GM19395 (cell line): ENCODE measurements around the gene TMEM132E.

Experiments
- ATAC-seq: cut with Tn5 transposase; IDR thresholded peaks from one replicate; pipeline ENCODE4 v1.9.1; 2021; ENCODE audit warnings: mild to moderate bottlenecking, moderate library complexity; ENCODE audit not compliant: unreplicated experiment

TMEM132E gene

DNA sequence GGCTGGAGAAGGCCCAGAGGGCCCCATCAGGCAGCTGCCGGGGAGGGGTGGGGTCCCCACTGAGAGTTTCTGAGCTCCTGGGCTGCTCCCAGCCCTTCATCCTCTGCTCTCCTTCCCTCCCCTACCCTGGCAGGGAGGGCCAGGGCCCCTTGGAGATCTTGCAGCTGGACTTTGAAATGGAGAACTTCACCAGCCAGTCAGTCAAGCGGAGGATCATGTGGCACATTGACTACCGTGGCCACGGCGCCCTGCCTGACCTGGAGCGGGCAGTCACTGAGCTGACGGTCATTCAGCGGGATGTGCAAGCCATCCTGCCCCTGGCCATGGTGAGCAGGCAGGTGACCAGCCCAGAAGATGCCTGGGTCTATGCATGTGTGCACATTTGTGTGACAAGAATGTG lies 49.5 kb downstream of the TMEM132E start:
- ATAC-seq = no peak

DNA sequence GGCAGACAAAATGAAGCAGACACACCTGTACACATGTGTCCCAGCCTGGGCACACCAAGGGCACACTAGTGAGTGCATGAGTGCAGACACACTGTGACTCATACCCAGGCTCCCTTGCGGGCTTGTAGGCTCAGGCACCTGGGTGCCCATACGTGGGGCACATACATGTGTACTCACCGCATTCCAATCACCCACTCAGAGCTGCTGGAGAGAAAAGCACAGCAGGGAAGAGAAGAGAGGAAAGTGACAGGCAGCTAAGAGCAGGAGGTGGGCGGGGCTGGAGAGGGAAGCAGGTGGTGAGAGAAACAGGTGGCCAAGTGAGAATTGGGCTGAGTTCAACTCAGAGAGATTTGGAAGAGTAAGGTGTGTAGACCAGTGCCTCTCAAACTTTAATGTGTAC lies 54.0 kb downstream of the TMEM132E start:
- no peak for ATAC-seq

DNA sequence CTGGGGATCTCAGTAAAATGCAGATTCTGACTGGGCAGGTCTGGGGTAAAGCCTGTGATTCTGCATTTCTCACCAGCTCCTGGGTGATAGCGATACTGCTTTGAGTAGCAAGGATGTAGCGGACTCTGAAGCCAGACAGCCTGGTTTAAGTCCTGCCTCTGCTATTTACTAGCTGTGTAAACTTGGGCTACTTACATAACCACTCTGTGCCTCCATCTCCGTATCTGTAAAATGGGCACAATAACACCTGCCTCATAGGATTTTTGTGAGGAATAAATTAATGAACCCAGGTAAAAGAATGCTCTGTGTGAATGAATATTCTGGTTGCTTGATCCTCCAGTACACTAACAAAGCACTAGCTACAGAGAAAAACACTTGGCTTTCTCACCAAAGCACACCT lies 54.4 kb downstream of the TMEM132E start:
- no peak for ATAC-seq

DNA sequence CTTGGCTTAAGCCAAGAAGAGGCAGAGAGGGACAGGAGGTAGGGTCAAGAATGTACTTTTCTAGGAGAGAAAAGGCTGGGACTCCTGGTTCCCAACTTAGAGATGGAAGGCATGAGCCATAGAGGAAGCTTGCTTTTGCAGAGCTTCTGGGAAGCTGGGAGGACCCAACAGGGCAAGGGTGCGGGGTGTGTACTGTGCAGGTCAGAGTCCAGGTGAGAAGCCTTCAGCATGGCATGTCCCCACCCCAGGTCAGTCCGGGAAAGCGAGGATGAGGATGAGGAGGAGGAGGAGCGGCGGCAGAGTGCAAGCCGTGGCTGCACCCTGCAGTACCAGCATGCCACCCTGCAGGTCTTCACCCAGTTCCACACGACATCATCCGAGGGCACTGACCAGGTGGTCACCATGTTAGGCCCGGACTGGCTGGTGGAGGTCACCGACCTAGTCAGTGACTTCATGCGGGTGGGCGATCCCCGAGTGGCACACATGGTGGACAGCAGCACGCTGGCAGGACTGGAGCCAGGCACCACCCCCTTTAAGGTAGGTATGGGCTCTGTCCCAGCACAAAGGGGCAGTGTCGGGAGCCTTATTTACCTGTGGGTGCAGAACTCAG lies 55.3 kb downstream of the TMEM132E start:
- ATAC-seq = no peak

DNA sequence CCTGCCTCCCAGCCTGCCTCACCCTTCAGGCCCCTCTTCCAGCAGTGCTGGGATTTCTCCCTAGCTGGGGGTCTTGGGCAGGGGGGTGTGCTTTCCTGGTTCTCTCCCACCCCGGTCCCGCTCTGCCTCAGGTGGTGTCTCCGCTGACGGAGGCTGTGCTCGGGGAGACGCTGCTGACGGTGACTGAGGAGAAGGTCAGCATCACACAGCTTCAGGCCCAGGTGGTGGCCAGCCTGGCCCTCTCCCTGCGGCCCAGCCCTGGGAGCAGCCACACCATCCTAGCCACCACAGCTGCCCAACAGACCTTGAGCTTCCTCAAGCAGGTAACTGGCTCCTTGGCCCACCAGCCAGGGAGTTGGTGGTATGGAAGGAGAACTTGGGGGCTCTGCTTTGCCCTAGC lies 56.5 kb downstream of the TMEM132E start:
- ATAC-seq = no peak

DNA sequence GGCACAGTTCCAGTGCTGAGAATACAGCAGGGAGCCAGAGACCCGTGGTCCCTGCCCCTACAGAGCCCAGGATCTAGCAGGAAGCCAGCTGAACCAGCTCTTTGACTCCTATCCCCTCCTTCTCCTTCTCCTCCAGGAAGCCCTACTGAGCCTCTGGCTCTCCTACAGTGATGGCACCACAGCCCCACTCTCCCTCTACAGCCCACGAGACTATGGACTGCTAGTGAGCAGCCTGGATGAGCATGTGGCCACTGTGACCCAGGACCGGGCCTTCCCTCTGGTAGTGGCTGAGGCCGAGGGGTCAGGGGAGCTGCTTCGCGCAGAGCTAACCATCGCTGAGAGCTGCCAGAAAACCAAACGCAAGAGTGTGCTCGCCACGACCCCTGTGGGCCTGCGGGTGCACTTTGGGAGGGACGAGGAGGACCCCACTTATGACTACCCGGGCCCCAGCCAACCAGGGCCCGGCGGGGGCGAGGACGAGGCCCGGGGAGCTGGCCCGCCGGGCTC lies 57.7 kb downstream of the TMEM132E start:
- no peak for ATAC-seq

DNA sequence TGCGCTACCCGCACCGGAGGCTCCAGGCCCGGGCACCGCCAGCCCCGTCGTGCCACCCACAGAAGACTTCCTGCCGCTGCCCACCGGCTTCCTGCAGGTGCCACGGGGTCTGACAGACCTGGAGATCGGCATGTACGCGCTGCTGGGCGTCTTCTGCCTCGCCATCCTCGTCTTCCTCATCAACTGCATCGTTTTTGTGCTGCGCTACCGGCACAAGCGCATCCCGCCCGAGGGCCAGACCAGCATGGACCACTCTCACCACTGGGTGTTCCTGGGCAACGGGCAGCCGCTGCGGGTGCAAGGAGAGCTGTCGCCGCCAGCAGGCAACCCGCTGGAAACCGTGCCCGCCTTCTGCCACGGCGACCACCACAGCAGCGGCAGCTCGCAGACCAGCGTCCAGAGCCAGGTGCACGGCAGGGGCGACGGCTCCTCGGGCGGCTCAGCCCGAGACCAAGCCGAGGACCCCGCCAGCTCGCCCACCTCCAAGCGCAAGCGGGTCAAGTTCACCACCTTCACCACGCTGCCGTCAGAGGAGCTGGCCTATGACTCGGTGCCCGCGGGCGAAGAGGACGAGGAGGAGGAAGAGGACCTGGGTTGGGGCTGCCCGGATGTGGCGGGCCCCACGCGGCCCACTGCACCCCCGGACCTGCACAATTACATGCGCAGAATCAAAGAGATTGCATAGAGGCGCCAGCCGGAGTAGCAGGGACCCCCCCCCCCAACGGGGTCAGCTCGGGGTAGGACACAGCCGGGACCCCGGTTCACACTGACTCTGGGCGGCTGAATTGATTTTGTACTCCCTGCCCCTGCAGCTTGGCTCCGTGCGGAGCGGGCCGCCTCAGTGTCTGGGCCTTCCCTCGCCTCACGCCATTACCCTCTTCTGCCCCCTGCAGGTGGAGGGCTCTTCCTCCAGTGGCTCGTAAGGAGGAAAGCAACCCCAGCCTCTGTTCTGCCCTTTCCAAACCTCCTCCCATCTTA lies 58.5 kb downstream of the TMEM132E start:
- no peak for ATAC-seq

DNA sequence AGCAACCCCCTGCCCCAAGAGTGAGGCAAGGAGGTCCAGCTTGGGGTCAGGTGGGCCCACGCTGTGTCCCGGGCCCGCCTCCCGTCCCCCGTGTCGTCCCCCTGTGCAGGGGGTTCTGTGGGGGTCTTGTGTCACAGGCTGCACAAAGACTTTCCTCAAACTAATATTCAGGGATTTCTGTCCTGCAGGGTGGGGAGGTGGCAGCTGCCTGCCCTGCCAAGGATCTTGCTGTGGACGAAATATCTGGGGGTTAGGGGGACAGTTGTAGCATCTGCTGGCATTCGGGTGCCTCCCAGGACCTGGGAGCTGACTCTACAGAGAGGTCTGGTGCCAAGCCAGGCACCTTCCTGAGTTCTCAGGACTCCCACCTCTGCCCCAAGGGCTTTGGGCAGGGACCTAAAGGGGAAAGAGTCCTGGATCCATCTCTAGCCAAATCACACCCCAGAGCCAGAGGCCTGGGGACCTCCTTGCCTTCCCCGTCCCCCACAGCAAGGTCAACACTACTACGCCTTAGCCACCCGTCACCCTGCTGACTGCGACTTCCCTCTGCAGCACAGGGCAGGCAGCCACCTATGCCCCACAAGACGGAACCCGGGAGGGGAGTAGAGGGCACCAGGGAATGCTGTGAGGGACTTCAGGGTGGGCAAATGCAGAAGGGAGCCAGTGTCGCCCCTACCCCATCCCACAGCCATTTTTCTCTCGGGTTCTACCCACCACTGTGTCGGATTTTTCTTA lies 59.3 kb downstream of the TMEM132E start:
- no peak for ATAC-seq

DNA sequence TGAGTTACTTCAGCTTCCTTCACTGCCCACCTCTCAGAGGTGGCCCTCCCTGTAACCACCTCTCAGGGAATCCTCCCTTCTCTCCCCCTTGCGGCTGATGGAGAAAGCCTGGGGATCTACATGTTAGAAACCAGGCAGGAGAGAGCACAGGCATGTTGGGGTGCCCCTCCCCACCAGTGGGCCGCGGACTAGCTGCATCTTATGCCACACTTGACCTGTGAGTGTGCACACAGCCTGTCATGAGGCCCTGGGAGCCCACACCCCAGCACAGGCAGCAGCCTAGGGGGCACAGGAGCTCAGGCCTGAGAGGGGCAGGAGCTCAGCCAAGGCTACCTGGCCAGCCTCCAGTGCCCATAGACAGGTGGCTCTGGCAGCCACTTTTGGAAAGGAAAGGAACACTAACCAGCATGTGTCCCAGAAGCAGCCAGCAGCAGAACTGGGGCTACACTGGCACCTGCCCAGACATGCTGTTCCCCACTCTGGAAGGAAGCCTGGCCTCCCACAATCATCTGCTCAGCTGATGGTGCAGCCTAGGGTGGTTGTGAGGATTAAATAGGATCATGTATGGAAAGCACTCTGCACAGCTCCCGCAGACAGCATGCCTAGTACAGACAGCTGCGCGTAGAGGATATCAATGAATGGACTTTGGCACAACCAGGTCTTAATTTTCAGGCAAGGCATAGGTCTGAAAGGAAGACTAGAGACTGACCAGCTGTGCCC lies 60.5 kb downstream of the TMEM132E start:
- ATAC-seq = no peak

DNA sequence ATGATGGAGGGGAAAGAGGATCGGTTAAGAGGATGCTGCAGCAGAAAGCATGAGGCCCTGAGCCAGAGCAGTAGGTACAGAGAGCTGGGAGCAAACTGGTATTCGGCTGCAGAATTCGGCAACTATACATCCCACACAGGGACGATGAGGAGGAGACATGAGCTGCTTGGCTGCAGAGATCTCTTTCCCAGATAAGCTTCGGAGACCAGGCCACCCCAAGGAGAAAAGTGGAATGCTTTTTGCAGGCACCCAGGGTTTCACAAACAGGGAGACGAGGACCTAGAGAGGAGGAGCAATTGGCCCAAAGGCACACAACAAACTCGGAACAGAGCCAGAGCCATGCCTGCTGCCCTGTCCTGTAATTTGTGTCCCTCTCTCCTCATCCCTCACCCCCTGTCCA lies 62.0 kb downstream of the TMEM132E start:
- no peak for ATAC-seq

DNA sequence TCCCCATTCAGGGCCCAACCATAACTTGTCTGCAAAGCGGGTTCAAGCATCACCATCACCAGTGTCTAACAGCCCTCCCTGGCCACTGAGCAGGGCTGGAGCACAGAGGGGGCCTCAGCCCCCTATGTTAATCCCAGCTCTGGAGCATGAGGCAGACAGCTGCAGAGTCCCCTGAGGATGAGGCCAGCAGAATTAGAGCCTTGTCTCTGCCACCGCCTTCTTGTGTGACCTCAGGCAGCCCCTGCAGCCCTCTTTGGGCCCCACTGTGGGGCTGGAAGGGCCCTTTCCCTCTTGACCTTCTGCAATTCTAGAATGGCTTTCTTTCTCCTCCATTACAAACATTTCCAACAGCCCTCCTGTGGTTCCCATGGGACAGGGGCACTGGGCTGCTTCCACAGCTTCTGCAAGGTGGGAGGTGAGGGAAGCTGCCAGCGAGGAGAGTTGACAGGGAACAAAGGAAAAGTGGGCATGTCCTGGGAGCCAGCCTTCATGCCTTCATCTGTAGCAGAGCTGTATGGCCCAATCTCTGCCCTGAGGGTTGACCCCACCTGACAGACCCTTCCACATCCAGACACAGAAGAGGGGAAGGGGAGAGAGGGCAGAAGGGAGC lies 65.7 kb downstream of the TMEM132E start:
- no peak for ATAC-seq

DNA sequence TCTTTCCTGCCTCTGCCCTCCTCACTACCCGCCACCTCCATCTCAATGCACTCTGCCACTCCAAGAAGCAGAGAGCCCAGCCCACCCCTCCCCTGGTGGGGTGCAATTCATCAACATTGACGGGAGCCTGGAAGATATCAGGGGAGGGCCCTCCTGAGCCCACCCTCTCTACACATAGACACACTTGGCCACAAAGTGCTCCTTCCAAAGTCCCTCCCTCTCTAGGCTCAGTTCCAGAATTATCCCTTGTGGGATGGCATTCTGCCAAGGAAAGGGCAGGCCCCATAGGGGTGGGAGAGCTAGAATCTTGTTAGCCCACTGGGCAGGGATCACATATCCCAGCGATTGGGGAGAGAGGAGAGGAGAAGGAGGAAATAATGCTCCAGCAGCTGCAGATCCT lies 66.2 kb downstream of the TMEM132E start:
- no peak for ATAC-seq

DNA sequence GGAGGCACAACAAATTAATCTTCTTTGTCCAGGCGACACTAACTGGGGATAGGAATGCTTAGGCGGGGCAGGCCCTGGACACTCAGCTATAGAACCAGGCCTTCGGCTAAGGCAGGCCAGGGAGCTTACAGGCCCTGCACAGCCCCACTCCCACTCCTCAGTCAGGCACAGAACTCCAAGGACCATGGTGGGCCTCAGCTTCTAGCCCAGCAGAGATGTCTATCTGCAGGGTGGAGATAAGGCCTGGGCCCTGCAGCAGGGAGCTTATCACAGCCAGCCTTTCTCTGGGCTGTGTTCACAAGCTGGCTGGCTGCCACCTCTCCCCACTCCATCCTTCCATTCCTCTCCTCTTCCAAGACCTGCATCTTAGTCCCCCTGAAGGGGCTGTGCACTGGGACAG lies 68.1 kb downstream of the TMEM132E start:
- ATAC-seq = no peak

DNA sequence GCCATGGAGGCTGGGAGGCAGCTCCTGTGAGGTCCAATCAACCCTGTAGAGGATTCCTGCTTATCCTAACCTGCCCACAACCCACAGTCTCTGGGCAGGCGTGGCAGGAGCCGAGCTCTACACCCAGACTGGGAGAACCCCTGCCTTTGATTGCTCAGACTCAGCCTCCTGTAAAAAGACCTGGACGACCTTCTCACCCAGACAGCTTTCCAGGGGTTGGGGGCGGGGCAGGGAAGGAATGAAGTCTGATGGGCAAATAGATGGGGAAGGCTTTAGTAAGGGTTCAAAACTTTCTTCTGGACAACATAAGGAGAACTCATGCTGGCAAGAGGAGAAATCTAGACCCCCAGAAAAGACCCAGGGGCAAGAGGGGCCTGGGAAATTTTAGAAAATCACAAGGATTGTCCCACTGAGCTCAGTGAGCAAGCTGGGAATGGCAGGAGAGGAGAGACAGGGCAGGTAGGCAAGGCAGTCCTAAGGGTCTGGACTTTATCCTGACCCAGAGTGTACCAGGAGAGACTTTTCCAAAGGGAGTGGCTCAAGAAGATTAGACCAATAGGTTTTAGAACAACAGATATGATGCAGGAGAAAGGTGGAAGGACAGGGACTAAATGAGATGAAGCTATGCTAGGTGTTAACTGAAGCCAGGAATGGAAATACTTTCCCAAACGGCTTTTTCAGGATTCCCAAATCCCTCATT lies 70.8 kb downstream of the TMEM132E start:
- no peak for ATAC-seq

DNA sequence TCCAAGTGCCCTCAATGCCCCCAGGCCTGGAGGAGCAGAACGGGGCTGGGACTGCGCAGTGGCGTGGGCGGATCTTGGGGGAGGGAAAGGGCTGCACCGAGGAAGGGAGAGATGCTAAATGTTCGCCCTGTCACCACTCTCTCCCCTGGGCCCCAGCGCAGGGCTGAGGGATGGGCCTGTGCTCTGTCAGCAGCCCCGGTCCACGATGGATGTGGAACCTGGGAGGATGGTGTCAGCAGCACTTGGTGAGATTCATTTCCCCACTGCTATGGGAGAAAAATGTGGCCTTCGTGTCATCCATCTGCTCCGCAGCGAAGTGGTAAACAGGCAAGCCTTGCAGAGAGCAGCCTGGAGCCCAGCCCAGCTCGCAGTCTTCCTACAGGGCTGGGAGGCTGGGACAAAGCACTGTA lies 72.0 kb downstream of the TMEM132E start:
- ATAC-seq = no peak

DNA sequence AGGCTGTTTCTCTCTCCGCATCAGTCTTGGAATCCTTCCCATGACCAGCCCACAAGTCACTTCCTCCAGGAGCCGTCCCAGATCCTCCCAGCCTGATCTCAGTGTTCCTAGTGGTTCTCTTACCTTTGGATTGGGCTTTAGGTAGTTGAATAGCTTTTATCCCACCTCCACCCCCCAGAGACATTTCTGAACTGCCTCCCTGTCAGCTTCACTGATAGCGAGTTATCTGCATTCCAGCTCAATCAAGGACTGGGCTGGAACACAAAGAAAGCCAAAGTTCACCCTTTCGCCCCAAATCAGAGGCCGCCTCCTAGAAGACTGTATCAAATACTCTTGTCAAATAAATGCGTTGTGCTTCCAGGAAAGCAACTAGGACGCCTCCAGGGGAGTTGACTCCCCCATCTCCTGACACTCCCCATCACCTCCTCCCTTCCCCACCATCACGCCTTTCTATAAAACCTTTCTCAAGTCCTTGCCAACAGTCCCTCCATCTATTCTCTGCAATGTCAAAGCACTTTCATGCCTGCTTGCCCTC lies 72.7 kb downstream of the TMEM132E start:
- no peak for ATAC-seq

DNA sequence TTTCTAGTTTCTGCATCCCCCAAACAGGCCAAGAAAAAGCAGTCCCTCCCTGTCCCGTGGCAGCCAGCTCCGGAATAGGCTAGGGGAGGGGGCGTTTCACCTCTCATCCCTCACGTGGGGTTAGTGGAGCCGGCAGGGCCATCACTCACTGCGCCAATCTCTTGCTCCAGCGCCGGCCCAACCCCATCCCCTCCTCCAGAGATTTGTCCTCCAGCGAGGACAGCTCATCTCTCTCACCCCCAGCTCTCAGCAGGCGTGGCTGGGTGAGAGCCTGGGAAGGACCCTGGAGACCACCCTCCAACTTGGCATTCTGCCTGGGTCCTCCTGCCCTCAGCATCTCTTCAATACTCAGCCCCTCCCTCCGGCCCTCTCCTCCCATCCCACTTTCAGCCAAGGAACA lies 74.1 kb downstream of the TMEM132E start:
- ATAC-seq = no peak

DNA sequence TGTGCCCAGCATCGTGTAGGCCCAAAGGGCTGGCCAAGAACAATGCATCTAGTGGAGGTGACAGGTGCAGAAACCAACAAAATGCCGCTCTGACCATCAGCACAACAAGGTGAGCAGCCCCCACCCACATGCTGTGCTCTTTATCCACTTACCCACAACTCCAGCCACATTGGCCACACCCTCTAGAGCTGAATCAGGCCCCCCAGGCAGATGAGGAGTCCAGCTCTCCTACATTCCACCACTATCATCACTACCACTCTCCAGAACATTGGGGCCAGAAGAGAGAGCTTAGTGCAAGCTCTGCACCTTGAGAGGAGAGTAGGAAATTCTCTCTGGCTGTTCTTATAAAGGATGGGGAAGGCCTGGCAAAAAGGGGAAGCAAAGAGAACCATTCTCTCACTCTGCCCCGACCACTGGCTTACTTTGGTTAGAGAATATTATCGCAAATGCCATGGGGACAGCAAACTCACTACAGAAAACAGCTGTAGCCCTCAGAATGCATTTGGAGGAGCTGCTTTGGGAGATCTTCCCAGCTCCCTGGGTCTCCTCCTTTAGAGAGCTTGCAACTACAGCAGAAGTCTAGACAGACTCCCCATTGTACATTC lies 75.0 kb downstream of the TMEM132E start:
- ATAC-seq = no peak

DNA sequence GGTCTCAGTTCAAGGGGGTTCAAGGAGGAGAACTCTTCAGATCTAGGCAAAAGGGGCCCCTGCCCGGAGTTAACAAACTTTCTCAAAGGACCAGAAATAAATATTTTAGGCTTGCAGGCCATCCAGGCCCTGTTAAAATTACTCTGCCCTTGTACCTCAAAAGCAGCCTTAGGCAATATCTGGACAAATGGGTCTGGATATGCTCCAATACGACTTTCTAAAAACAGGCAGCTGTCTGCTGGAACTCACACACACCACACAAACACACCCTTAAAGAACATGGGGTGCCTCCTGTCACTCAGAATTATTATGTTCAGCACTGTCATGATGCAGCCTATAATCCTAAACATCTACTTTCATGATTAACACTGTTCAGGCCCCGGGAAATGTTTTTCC lies 75.5 kb downstream of the TMEM132E start:
- no peak for ATAC-seq
